ENCODE measurements around the gene HTRA1.

Gene HTRA1

GRCh38 chr10:122455376-122456079, 5.8 kb upstream of the HTRA1 start:
- no peak for DNase-seq

DNA sequence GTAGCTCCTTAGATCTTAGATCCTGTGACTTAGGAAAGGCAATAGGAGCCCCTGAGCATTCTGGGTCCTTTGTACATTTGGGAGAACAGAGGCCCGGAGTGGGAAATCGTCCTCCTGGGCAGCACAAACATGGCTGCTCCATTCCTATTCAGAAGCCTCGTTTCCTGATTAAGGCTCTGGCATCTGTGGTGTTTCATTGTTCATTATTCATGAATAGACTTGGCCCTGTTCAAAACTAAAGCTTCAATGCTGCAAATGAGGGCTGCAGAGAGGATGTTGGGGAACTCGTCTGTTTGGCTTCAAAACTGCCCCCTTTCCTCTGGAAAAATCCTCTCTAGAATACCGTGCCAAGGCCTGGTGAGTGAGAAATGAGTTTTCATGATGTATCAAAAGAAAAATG, 3.4 kb upstream of the HTRA1 start:
- no peak for DNase-seq

- DNase-seq, result no peak
Measured at GRCh38 chr10:122458693-122459092, 2.7 kb upstream of the HTRA1 start.

DNA sequence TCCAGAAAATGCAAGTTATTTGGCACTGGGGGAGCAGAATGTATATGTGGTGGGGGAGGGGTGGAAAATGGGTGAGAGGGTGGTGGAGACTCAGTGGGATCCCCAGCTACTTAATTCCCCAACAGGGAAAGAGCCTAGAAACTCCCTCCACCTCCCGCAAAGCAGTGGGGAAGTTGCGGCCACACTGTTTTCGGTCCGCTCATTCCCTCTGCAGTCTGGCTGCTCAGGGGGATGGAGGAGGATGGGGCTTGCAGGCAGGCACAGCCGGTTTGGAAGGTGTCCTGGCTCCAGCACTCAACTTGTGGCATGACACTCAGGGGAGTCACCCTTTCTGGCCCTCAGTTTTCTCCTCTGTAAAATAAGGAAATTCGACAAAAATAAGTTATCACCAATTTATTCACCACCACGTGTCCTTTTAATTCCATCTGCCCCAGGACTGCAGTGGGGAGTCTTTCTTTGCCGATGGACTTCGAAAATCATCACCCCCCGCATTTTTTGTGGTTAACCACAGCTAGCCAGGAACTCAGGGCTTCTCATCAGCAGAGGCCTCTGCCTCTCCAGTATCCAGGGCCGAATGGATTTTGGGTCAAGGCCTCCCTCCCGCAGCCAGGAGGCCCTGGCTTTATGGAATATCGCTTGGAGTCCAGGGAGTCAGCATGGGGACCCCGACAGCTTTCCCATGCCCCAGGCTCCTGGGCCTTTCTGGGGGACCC, 1.6 kb upstream of the HTRA1 start:
- no peak for DNase-seq

DNA sequence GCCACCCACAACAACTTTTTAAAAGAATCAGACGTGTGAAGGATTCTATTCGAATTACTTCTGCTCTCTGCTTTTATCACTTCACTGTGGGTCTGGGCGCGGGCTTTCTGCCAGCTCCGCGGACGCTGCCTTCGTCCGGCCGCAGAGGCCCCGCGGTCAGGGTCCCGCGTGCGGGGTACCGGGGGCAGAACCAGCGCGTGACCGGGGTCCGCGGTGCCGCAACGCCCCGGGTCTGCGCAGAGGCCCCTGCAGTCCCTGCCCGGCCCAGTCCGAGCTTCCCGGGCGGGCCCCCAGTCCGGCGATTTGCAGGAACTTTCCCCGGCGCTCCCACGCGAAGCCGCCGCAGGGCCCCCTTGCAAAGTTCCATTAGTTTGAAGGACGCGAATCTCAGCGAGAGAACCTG, 461 bp upstream of the HTRA1 start:
- DNase-seq, result no peak

DNA sequence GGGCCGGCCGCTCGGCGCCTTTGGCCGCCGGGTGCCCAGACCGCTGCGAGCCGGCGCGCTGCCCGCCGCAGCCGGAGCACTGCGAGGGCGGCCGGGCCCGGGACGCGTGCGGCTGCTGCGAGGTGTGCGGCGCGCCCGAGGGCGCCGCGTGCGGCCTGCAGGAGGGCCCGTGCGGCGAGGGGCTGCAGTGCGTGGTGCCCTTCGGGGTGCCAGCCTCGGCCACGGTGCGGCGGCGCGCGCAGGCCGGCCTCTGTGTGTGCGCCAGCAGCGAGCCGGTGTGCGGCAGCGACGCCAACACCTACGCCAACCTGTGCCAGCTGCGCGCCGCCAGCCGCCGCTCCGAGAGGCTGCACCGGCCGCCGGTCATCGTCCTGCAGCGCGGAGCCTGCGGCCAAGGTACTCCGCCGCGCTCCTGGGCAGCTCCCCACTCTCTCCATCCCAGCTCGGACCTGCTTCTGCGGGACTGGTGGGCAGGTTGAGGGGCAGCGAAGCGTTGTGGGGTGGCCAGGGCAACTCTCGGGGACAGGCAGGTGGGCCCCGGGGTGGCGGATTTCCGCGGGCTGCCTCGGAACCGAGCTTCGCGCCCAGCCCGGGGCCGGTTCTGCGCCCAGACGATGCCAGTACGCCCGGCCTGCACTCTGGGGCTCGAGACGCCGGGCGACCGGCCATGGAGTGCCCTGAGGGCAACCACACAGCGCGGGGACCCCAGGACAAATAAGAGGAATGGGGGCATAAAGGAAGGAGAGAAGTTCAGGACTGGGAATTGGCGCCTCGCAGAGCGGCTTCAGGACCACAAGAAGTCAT, 578 bp downstream of the HTRA1 start:
- no peak for DNase-seq

DNA sequence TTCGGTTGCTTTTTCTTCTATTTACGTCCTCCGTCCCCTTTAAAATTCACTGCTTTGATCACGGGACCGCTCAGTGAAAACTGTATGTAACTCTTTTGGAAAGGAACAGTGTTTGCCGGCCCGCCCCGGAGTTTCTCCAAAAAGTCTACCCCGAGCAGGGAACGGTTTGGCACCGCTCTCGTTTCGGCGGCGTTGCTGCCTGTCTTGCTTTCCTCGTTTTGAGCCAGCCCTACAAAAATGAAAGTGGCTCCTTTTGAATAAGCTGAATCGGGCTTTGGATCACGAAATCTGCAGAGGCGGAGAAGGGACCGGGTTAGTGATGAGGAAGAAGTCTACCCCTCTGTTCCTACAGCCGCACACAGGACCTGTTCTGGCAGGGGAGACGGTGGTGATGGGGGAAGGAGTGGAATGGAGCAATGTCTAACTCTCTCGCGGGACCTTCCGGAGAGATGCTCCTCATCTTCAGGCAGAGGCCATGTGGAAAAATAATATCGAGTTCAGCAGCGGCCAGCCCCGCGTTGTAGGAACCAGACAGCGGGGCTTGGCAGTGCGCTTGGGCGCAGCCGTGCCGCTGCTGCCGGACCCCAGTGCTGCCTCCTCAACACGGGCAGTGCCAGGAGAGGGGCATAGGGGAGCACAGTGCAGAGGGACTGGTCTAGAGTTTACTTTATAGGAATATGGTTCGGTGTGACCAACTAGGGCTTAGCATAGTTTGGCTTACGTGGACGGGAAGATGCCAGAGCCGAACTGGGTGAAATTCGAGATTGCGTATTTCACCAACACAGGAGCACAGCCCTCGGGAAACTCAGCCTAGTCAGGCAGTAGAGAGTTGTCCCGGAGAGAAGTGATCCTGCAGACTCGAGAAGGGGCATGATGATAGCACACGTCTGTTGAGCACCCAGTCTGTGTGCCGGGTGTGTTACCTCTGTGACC, 1.4 kb downstream of the HTRA1 start:
- no peak for DNase-seq

- no peak for DNase-seq
Measured at GRCh38 chr10:122463466-122464249, 2.3 kb downstream of the HTRA1 start.

GRCh38 chr10:122464250-122464510, 2.8 kb downstream of the HTRA1 start:
- DNase-seq, result no peak

DNA sequence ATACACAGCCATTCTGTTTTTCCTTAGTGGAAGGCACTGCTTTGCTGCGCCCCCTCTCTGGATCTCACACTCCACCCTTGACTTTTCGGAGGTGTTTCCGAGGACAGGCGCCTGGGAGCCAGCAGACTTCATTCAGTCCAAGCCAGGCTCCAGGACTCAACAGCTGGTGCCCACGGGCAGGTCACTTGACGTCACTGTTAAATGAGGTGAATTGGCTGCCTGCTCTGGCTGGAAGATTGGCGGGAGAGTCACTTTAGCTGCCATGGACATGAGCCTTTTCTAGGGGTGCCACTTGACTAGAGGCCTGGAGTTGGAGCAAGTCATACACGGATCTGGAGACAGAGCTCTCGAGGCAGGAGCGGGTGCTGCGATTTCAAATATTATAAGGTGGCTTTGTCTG, 3.2 kb downstream of the HTRA1 start:
- DNase-seq, result no peak

GRCh38 chr10:122465401-122466040, 4.2 kb downstream of the HTRA1 start:
- no peak for DNase-seq

DNA sequence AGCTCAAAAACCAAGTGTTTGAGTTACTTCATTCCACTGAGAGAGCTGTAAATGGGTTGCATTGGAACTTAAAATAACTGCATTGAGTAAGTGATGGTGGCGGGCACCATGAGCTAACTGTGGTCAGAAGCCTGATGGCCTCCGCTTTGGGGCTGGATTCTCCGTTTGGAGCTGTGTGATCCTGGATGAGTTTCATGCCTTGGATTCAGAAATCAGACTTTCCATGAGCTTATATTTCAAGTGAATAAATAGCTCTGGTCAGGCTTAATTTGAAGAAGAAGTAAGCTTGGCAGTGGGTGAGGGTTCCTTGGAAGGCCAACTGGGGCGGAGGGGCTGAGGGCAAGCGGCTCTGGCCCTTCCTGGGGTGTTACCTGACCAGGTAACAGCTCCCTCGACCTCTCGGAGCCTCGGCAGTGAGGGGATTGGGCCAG, 5.6 kb downstream of the HTRA1 start:
- no peak for DNase-seq

GRCh38 chr10:122467701-122468100, 6.3 kb downstream of the HTRA1 start:
- DNase-seq, result no peak

- no peak for DNase-seq
Measured at GRCh38 chr10:122468307-122468925, 7.1 kb downstream of the HTRA1 start.

DNA sequence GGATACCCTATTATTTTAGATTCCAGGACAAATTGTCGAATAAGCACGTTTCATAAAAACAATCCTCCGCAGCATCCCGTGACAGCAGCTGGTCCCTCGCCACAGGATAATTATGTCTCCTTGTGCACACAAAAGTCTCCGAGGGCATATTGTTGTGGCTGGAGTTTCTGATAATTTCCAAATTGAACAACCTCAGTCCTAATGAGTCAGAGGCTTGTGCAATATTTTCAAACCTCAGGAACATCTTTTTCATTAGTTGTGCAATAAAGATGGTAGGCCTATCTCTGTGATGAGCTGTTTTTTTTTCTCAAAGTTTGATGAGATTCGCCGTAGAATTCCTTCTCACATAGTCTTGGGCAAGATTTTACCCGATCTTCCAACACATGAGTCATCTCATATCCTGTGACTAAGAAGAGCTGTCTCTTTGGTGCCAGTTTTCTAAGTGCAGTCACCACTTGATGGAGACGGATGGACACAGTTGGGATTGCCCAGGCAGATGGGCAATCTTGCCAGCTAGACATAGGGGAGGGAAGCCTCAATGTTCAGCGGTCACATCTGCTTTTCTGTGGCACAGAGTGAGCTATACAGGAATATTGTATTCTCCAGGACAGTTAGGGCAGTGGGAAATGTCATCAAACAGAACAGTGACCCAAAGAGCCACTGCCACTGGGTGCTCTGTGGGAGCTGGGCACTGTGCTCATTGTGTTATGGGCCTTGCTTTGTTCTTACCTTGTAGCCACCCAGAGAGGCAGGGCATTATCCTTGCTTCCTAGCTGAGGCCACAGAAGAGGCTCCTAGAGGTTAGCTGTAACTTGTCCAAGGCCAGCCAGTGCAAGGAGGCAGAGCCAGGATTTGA, 7.8 kb downstream of the HTRA1 start:
- no peak for DNase-seq

DNA sequence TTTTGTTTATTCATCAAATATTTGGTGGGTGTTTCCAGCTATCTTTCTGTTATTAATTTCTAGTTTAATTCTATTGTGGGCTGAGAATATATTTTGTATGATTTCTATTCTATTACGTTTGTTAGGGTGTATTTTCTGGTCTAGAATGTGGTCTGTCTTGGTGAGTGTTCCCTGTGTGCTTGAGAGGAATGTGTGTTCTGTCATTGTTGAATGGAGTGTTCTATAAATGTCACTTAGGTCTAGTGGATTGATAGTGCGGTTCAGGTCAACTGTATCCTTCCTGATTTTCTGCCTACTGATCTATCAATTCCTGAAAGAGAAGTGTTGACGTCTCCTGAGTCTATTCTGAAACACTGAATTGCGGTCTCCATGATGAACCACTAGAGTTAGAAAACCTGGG, 8.5 kb downstream of the HTRA1 start:
- no peak for DNase-seq

GRCh38 chr10:122471531-122472177, 10.3 kb downstream of the HTRA1 start:
- no peak for DNase-seq

DNA sequence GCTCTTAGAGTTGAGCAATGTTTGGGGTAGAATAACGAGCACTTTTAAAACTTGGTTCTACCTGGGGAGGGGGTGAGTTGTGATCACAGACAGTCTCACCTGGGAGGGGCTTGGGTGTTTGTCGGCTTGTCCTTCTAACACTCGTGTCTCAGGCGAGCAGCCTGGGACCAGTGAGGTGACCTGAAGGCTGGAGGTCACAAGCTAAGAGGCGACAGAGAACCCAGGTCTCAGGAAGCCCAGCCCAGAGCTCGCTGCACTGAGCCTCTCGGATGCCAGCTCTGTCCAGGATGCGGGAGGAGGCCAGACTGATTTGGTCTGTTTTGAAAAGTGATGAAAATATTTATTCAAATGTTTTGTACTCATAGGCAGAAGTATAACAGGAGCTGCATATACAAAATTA, 11.8 kb downstream of the HTRA1 start:
- DNase-seq, result no peak

GRCh38 chr10:122474131-122474818, 12.9 kb downstream of the HTRA1 start:
- no peak for DNase-seq
